HK-2 (cell line): Measurements from ENCODE around the gene SIRT1.
"Not testable (repeated sequence)": the region's sequence is repeated elsewhere in the genome, so short reads cannot be mapped to it uniquely, and the experiment has no call there.

Source experiments
- DNase-seq: peaks from one replicate; pipeline ENCODE4 v3.0.0-alpha.2; 2018; ENCODE audit not compliant: unreplicated experiment

SIRT1 gene

GRCh38 chr10:67884313-67884841 lies at the start of gene SIRT1:
SIRT1 (plus strand) TSS chr10:67884656; CDS start chr10:67884722, 66 bp downstream.
- DNase-seq: peak; percentile 98

- DNase-seq: not testable (repeated sequence)
Measured at GRCh38 chr10:67835541-67836394, 48.7 kb upstream of the SIRT1 start.

- DNase-seq: no peak
Measured at GRCh38 chr10:67836488-67836887, 48.0 kb upstream of the SIRT1 start.

DNA sequence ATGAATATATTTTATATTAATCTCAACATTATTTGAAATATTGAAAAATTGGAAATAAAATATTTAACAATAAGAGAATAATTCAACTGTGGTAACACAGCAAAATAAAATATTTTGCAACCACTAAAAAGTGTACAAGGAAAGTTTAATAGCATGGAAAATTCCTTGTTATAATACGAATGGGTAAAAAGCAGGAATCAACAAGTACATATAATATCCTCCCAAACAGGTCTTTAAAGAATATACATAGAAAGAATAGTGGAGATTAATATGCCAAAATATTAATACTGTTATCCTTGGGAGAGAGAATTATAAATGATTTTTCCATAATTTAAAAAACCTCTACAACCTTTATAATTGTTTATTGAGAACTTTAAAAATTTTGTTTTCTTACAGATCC lies 47.5 kb upstream of the SIRT1 start:
- DNase-seq: no peak

GRCh38 chr10:67837541-67838314 lies 46.7 kb upstream of the SIRT1 start, which contains the start of gene DNAJC12:
DNAJC12 (minus strand) TSS chr10:67838188; CDS start chr10:67838011, 177 bp downstream.
- DNase-seq: no peak

GRCh38 chr10:67839511-67839910 lies 44.9 kb upstream of the SIRT1 start:
- DNase-seq: not testable (repeated sequence)

DNA sequence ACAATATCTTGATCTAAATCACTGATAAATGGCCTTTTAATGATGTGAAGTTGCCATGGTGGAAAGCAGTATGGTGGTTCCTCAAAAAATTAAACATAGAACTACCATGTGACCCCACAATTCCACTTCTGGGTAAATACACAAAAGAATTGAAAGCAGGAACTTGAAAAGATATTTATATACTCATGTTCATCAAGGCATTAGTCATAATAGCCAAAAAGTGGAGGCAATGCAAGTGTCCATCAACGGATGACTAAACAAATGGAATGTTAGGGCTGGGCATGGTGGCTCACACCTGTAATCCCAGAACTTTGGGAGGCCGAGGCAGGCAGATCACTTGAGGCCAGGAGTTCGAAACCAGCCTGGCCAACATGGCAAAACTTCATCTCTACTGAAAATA lies 44.5 kb upstream of the SIRT1 start:
- DNase-seq: no peak

DNA sequence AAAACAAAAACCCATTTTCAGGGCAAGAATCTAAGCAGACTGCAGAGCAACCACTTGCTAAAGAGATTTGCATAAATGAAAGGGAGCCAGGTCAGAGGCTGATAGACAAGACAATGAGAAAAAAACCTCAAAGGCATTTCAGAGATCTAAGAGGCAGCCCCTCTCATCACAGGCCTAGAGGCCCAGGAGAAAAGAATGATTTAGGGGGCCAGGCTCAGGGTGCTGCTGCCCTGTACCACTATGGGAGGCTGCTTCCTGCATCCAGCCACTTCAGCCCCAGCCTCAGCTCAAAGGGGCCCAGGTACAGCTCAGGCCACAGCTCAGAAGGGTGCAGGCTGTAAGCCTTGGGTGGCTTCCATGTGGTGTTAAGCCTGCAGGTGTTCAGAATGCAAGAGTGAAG lies 42.7 kb upstream of the SIRT1 start:
- DNase-seq: no peak

DNA sequence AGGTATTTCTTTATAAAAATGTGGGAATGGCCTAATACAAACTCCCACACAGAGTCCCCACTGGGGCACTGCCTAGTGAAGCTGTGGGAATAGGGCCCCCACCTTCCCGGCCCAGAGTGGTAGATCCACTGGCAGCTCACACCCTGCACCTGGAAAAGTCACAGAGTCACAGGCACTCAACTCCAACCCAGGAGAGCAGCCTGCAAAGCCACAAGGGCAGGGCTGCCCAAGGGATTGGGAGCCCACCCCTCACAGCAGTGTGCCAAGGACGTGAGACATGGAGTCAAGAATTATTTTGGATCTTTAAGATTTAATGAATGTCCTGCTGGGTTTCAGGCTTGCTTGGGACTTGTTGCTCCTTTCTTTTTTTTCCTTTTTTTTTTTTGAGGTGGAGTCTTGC lies 41.2 kb upstream of the SIRT1 start:
- no peak for DNase-seq

GRCh38 chr10:67849331-67850011 lies 35.0 kb upstream of the SIRT1 start:
- peak; percentile 97 for DNase-seq

DNA sequence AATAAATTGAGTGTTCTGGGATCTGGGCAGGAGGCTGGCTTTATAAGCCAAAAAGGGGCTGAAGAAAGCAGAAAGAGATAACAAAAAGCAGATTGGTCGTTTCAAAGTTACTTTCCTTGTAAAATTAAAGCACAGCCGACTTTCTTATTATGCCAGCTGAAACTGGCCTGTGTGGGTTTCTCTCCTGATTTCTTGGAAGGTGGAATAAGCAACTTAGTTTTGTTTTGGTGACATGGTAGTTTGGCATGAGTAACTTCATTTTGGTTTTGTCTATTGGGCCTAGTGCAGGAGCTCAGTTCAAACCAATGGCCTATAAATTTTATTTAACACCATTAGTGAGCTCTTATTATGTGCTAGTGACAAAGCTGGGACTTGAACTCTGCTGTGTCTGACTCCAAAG lies 33.3 kb upstream of the SIRT1 start:
- no peak for DNase-seq

GRCh38 chr10:67852761-67853160 lies 31.7 kb upstream of the SIRT1 start:
- DNase-seq: no peak

- no peak for DNase-seq
Measured at GRCh38 chr10:67853512-67853911, 30.9 kb upstream of the SIRT1 start.

DNA sequence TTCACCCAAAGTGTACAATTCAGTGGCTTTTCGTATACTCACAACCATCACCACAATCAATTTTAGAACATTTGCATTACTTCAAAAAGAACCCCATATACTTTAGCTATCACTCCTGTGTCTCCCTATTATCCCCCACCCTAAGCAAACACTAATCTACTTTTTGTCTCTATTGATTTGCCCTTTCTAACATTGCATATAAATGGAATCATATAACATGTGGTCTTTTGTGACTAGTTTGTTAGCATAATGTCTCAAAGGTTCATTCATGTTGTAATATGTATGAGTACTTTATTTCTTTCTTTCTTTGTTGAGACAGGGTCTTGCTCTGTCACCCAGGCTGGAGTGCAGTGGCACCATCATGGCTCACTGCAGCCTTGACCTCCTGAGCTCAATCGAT lies 25.5 kb upstream of the SIRT1 start:
- no peak for DNase-seq

- no peak for DNase-seq
Measured at GRCh38 chr10:67861750-67862432, 22.6 kb upstream of the SIRT1 start.

DNA sequence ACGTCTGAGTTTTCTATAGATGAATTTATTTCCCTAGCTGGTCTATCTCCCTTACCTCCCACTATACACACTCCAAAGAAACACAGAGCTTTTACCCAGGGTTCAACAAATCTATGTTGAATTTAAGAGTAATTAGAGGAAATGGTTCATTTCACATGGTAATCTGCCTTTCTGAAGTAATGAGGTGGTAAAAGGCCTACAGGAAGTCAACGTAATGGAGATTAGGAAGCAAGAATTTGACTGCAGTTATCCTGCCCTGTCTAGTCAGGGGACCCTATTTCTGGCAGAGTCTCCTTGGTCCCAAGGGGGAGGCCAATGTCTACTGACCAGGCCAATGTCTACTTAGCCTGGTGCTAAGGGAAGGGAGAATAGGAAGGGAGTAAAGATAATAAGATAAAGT lies 21.4 kb upstream of the SIRT1 start:
- no peak for DNase-seq

GRCh38 chr10:67864607-67865371 lies 19.7 kb upstream of the SIRT1 start:
- DNase-seq: no peak

DNA sequence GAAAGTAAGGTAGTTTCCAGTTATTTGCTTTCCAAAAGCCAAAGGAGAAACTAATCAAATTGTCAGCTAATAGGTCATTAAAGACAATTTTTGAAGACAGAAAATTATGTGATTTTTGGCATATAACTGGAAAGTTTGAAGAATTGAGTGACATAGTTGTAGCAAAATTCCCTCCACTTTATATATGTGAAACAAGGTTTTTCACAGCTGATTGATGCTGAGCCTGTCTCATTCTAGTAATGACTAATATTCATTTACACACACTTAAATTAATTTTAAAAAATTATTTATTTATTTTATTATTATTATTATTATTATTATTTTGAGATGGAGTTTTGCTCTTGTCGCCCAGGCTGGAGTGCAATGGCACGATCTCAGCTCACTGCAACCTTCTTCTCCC lies 16.3 kb upstream of the SIRT1 start:
- no peak for DNase-seq

GRCh38 chr10:67869996-67870395 lies 14.5 kb upstream of the SIRT1 start:
- no peak for DNase-seq

DNA sequence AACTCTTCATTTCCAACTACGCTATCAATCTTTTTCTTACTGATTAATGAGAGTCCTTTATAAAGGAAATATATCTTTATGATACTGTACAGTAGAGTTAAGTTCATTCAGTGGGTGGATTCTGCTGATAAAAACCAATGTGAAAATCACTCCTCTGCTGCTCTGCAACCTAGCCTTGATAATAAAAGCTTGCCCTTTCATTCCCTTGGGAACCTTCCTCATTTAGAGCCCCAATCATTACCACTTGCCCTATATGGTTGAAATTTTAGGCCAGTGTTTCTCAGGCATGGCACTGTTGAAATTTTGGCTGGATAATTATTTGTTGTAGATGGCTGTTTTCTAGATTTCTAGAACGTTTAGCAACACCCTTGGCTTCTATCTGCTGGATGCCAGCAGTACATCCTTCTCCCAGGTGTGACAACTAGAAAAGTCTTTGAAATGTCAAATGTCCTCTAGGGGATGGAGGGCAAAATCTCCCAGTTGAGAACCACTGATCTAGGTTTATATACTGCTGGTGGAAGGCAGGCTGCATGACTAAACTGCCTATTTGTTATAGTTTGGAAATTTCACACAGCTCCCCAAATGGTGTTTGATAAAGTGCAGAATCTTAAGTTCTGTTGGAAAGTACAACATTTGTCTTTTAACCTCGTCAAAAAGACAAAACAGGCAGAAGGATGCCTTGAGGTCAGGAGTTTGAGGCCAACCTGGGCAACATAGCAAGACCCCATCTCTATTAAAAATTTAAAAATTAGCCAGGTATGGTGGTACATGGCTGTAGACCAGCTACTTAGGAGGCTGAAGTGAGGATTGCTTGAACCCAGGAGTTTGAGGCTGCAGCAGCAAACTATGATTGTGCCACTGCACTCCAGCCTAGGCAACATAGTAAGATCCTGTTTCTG lies 8.9 kb upstream of the SIRT1 start:
- no peak for DNase-seq
